ENCODE measurements around the gene PFDN5. TPM values are rescaled to one million over a fixed set of nuclear protein-coding genes. Genes with fewer than 3 reads are reported as not detected.

PFDN5 gene
- 344 and 350 TPM in 2 replicates for total RNA-seq

GRCh38 chr12:53295070-53295890 lies at the start of gene PFDN5:
TSS of gene PFDN5 (plus strand) at chr12:53295542. CDS start at chr12:53295568, 26 bp downstream.
- DNase-seq (ENCODE audit: low spot score): peak; percentile 86
- H3K4me3 Mint-ChIP-seq: peak within 1 kb of the TSS; percentile 99
- H3K27ac Mint-ChIP-seq: peak within 1 kb of the TSS; percentile 91
- peaks cover 50% of the 10 kb centered on the region for H3K4me1 Mint-ChIP-seq (ENCODE audit: low read depth)
- H3K27me3 Mint-ChIP-seq (ENCODE audit: insufficient read depth): no peaks in the 10 kb centered on the region
- intact Hi-C loops (cut with micrococcal nuclease): loop anchor here (1.0 to 2.0 kb wide), 8 partner anchors 26 to 156 kb away; partner anchors contain the start of genes AAAS, CSAD, ESPL1 and ZNF740
- peaks cover 49% of the 10 kb centered on the region for H3K36me3 Mint-ChIP-seq (ENCODE audit: low read depth)
- no peaks in the 10 kb centered on the region for H3K9me3 Mint-ChIP-seq

- no peaks in the 10 kb centered on the region for H3K9me3 Mint-ChIP-seq
- H3K36me3 Mint-ChIP-seq (ENCODE audit: low read depth): peaks cover 26% of the 10 kb centered on the region
- H3K4me3 Mint-ChIP-seq: peak overlapping the region; percentile 99
- peak; percentile 69 for DNase-seq (ENCODE audit: low spot score)
- H3K4me1 Mint-ChIP-seq (ENCODE audit: low read depth): peaks cover 50% of the 10 kb centered on the region
- intact Hi-C loops (cut with micrococcal nuclease): loop anchor here (1.0 to 2.0 kb wide), 10 partner anchors 17 to 92 kb away; partner anchors contain the start of genes AAAS, CSAD, ESPL1 and MYG1
- H3K27ac Mint-ChIP-seq: peak overlapping the region; percentile 88
- peaks cover 2% of the 10 kb centered on the region for H3K27me3 Mint-ChIP-seq (ENCODE audit: insufficient read depth)
Measured at GRCh38 chr12:53251477-53252348, 43.6 kb upstream of the PFDN5 start.

GRCh38 chr12:53252349-53252916 lies 42.9 kb upstream of the PFDN5 start:
- DNase-seq (ENCODE audit: low spot score): no peak
- Mint-ChIP-seq H3K9me3 (no peaks in the 10 kb centered on the region), H3K27ac (peak overlapping the region; percentile 88), H3K27me3 (ENCODE audit: insufficient read depth) (no peaks in the 10 kb centered on the region), H3K4me1 (ENCODE audit: low read depth) (peaks cover 50% of the 10 kb centered on the region), H3K4me3 (peak overlapping the region; percentile 99), H3K36me3 (ENCODE audit: low read depth) (peaks cover 26% of the 10 kb centered on the region)
- intact Hi-C loops (cut with micrococcal nuclease): loop anchor here (1.0 to 2.0 kb wide), 4 partner anchors 16 to 72 kb away; partner anchors contain the start of genes CSAD, ESPL1, PFDN5 and ZNF740

GRCh38 chr12:53253298-53253697 lies 42.0 kb upstream of the PFDN5 start:
- Mint-ChIP-seq H3K4me1 (ENCODE audit: low read depth) (peaks cover 50% of the 10 kb centered on the region), H3K4me3 (peak overlapping the region; percentile 99), H3K27me3 (ENCODE audit: insufficient read depth) (no peaks in the 10 kb centered on the region), H3K9me3 (no peaks in the 10 kb centered on the region), H3K27ac (peak overlapping the region; percentile 88), H3K36me3 (ENCODE audit: low read depth) (peaks cover 29% of the 10 kb centered on the region)
- DNase-seq (ENCODE audit: low spot score): no peak
- intact Hi-C loops (cut with micrococcal nuclease): loop anchor here (2.0 kb wide), 1 partner anchor 42 kb away; the partner anchor contains the start of gene PFDN5

GRCh38 chr12:53254816-53255545 lies 40.4 kb upstream of the PFDN5 start:
- Mint-ChIP-seq H3K9me3 (no peaks in the 10 kb centered on the region), H3K36me3 (ENCODE audit: low read depth) (peaks cover 29% of the 10 kb centered on the region), H3K27ac (no peak overlapping the region), H3K27me3 (ENCODE audit: insufficient read depth) (no peaks in the 10 kb centered on the region), H3K4me3 (peak overlapping the region; percentile 99), H3K4me1 (ENCODE audit: low read depth) (peaks cover 50% of the 10 kb centered on the region)
- DNase-seq (ENCODE audit: low spot score): no peak
- intact Hi-C loops (cut with micrococcal nuclease): no loop called here

- Mint-ChIP-seq H3K4me3 (no peak overlapping the region), H3K9me3 (no peaks in the 10 kb centered on the region), H3K4me1 (ENCODE audit: low read depth) (peaks cover 48% of the 10 kb centered on the region), H3K27me3 (ENCODE audit: insufficient read depth) (no peaks in the 10 kb centered on the region), H3K27ac (peak overlapping the region; percentile 52), H3K36me3 (ENCODE audit: low read depth) (peaks cover 29% of the 10 kb centered on the region)
- no peak for DNase-seq (ENCODE audit: low spot score)
- intact Hi-C loops (cut with micrococcal nuclease): no loop called here
Measured at GRCh38 chr12:53255996-53256395, 39.3 kb upstream of the PFDN5 start.

- H3K27me3 Mint-ChIP-seq (ENCODE audit: insufficient read depth): no peaks in the 10 kb centered on the region
- H3K27ac Mint-ChIP-seq: no peak overlapping the region
- no peaks in the 10 kb centered on the region for H3K9me3 Mint-ChIP-seq
- no peak for DNase-seq (ENCODE audit: low spot score)
- peaks cover 14% of the 10 kb centered on the region for H3K36me3 Mint-ChIP-seq (ENCODE audit: low read depth)
- no peak overlapping the region for H3K4me3 Mint-ChIP-seq
- H3K4me1 Mint-ChIP-seq (ENCODE audit: low read depth): peaks cover 23% of the 10 kb centered on the region
- intact Hi-C loops (cut with micrococcal nuclease): no loop called here
Measured at GRCh38 chr12:53258541-53259539, 36.5 kb upstream of the PFDN5 start.

GRCh38 chr12:53259891-53260290 lies 35.5 kb upstream of the PFDN5 start:
- Mint-ChIP-seq H3K4me3 (no peak overlapping the region), H3K27me3 (ENCODE audit: insufficient read depth) (no peaks in the 10 kb centered on the region), H3K9me3 (no peaks in the 10 kb centered on the region), H3K27ac (no peak overlapping the region), H3K4me1 (ENCODE audit: low read depth) (peaks cover 14% of the 10 kb centered on the region), H3K36me3 (ENCODE audit: low read depth) (peaks cover 8% of the 10 kb centered on the region)
- intact Hi-C loops (cut with micrococcal nuclease): no loop called here
- DNase-seq (ENCODE audit: low spot score): no peak

GRCh38 chr12:53265783-53266182 lies 29.6 kb upstream of the PFDN5 start:
- Mint-ChIP-seq H3K36me3 (ENCODE audit: low read depth) (peaks cover 6% of the 10 kb centered on the region), H3K27ac (no peak overlapping the region), H3K4me1 (ENCODE audit: low read depth) (peaks cover 33% of the 10 kb centered on the region), H3K9me3 (no peaks in the 10 kb centered on the region), H3K4me3 (no peak overlapping the region), H3K27me3 (ENCODE audit: insufficient read depth) (no peaks in the 10 kb centered on the region)
- DNase-seq (ENCODE audit: low spot score): no peak
- intact Hi-C loops (cut with micrococcal nuclease): no loop called here

GRCh38 chr12:53267306-53267998 lies 27.9 kb upstream of the PFDN5 start:
- H3K4me1 Mint-ChIP-seq (ENCODE audit: low read depth): peaks cover 40% of the 10 kb centered on the region
- intact Hi-C loops (cut with micrococcal nuclease): no loop called here
- H3K36me3 Mint-ChIP-seq (ENCODE audit: low read depth): peaks cover 11% of the 10 kb centered on the region
- no peaks in the 10 kb centered on the region for H3K27me3 Mint-ChIP-seq (ENCODE audit: insufficient read depth)
- no peaks in the 10 kb centered on the region for H3K9me3 Mint-ChIP-seq
- H3K4me3 Mint-ChIP-seq: peak overlapping the region; percentile 90
- H3K27ac Mint-ChIP-seq: peak overlapping the region; percentile 88
- DNase-seq (ENCODE audit: low spot score): peak; percentile 24
